H9 (cell line): Measurements from ENCODE around the gene SYNC. TPM values are rescaled to one million over a fixed set of nuclear protein-coding genes. Genes with fewer than 3 reads are reported as not detected.

Experiments used
- DNase-seq: peaks from one replicate; pipeline ENCODE4 v3.0.0-alpha.2; 2017
- H2AFZ ChIP-seq: one replicate; pipeline ENCODE4 v1.6.1; 2013; ENCODE audit warnings: mild to moderate bottlenecking, low read length, control low read depth, moderate library complexity
- H2AK5ac ChIP-seq: 2 replicates; pipeline ENCODE4 v1.6.1; 2013; ENCODE audit warnings: low read length, control low read depth, mixed read lengths; ENCODE audit not compliant: insufficient read length
- H2BK120ac ChIP-seq: one replicate; pipeline ENCODE4 v1.6.1; 2013; ENCODE audit warnings: low read depth, mild to moderate bottlenecking, low read length, control low read depth, inconsistent platforms; ENCODE audit not compliant: poor library complexity, severe bottlenecking
- H2BK12ac ChIP-seq: 2 replicates; pipeline ENCODE4 v1.6.1; 2013; ENCODE audit warnings: low read length, control low read depth, mixed read lengths, low read depth; ENCODE audit not compliant: insufficient read length
- H2BK15ac ChIP-seq: 2 replicates; pipeline ENCODE4 v1.6.1; 2013; ENCODE audit warnings: low read depth, low read length, control low read depth
- H2BK20ac ChIP-seq: one replicate; pipeline ENCODE4 v1.6.1; 2013; ENCODE audit warnings: low read depth, mild to moderate bottlenecking, low read length, control low read depth, inconsistent platforms; ENCODE audit not compliant: poor library complexity, severe bottlenecking
- H2BK5ac ChIP-seq: 2 replicates; pipeline ENCODE4 v1.6.1; 2013; ENCODE audit warnings: low read length, control low read depth, mixed read lengths; ENCODE audit not compliant: insufficient read length
- H3K14ac ChIP-seq: 2 replicates; pipeline ENCODE4 v1.6.1; 2013; ENCODE audit warnings: low read length, control low read depth; ENCODE audit not compliant: insufficient read depth
- H3K18ac ChIP-seq: 2 replicates; pipeline ENCODE4 v1.6.1; 2013; ENCODE audit warnings: low read depth, mild to moderate bottlenecking, mixed read lengths, low read length, control low read depth; ENCODE audit not compliant: insufficient read length
- H3K23ac ChIP-seq: 2 replicates; pipeline ENCODE4 v1.6.1; 2013; ENCODE audit warnings: low read length, control low read depth, mixed read lengths, low read depth; ENCODE audit not compliant: insufficient read length
- H3K23me2 ChIP-seq: 2 replicates; pipeline ENCODE4 v1.6.1; 2013; ENCODE audit warnings: low read depth, mild to moderate bottlenecking, mixed read lengths, low read length, control low read depth; ENCODE audit not compliant: insufficient read length, poor library complexity, severe bottlenecking
- H3K27ac ChIP-seq: 2 replicates; pipeline ENCODE4 v1.5.1; 2013; ENCODE audit warnings: low read length, control low read depth, mixed read lengths, low read depth; ENCODE audit not compliant: insufficient read length
- H3K27me3 ChIP-seq: 2 replicates; pipeline ENCODE4 v1.6.1; 2013; ENCODE audit warnings: low read length, control low read depth, inconsistent platforms; ENCODE audit not compliant: insufficient read depth
- H3K4ac ChIP-seq: 2 replicates; pipeline ENCODE4 v1.6.1; 2013; ENCODE audit warnings: low read depth, mild to moderate bottlenecking, control low read depth, inconsistent platforms, low read length, moderate library complexity
- H3K4me1 ChIP-seq: 2 replicates; pipeline ENCODE4 v1.6.1; 2013; ENCODE audit warnings: low read length, control low read depth, inconsistent platforms; ENCODE audit not compliant: insufficient read depth
- H3K4me2 ChIP-seq: 2 replicates; pipeline ENCODE4 v1.6.1; 2013; ENCODE audit warnings: low read length, control low read depth, mixed read lengths; ENCODE audit not compliant: insufficient read length, insufficient read depth
- H3K56ac ChIP-seq: 2 replicates; pipeline ENCODE4 v1.6.1; 2013; ENCODE audit warnings: low read depth, mild to moderate bottlenecking, mixed read lengths, low read length, control low read depth; ENCODE audit not compliant: insufficient read length
- H3K79me1 ChIP-seq: 2 replicates; pipeline ENCODE4 v1.6.1; 2013; ENCODE audit warnings: low read depth, mild to moderate bottlenecking, moderate library complexity, low read length, control low read depth, inconsistent platforms; ENCODE audit not compliant: insufficient read depth, poor library complexity, severe bottlenecking
- H3K79me2 ChIP-seq: 2 replicates; pipeline ENCODE4 v1.6.1; 2013; ENCODE audit warnings: low read length, control low read depth, inconsistent platforms; ENCODE audit not compliant: insufficient read depth
- H3K9ac ChIP-seq: 2 replicates; pipeline ENCODE4 v1.6.1; 2013; ENCODE audit warnings: low read length, control low read depth, mixed read lengths; ENCODE audit not compliant: insufficient read length; ENCODE audit errors: extremely low read depth
- H3K9me3 ChIP-seq: one replicate; pipeline ENCODE4 v1.6.1; 2013; ENCODE audit warnings: low read depth, low read length, inconsistent platforms; ENCODE audit not compliant: control insufficient read depth
- H3T11ph ChIP-seq: one replicate; pipeline ENCODE4 v1.6.1; 2013; ENCODE audit warnings: mild to moderate bottlenecking, low read length, control low read depth, inconsistent platforms
- H4K20me1 ChIP-seq: one replicate; pipeline ENCODE4 v1.6.1; 2013; ENCODE audit not compliant: control insufficient read depth, insufficient read length, insufficient read depth
- H4K5ac ChIP-seq: 2 replicates; pipeline ENCODE4 v1.6.1; 2013; ENCODE audit warnings: low read depth, mild to moderate bottlenecking, mixed read lengths, low read length, control low read depth; ENCODE audit not compliant: insufficient read length
- H4K8ac ChIP-seq: replicated peaks from 2 replicates; pipeline ENCODE4 v1.6.1; 2013; ENCODE audit warnings: low read length, control low read depth, mixed read lengths, low read depth; ENCODE audit not compliant: insufficient read length
- H4K91ac ChIP-seq: 2 replicates; pipeline ENCODE4 v1.6.1; 2013; ENCODE audit warnings: low read depth, mild to moderate bottlenecking, moderate library complexity, mixed read lengths, low read length, control low read depth; ENCODE audit not compliant: insufficient read length
- H3K27ac Mint-ChIP-seq, 3 experiments: 2 replicates in 2 of 3; 3 replicates in 1 of 3; pipeline ENCODE4 v1.8.0; 2020 to 2021; ENCODE audit warnings: mixed read lengths in 3 of 3, mild to moderate bottlenecking in 1 of 3, moderate library complexity in 1 of 3
- H3K27me3 Mint-ChIP-seq: 2 replicates; pipeline ENCODE4 v1.8.0; 2021; ENCODE audit warnings: low read depth, mild to moderate bottlenecking, moderate library complexity, mixed read lengths
- H3K36me3 Mint-ChIP-seq, 3 experiments: 2 replicates in 2 of 3; 3 replicates in 1 of 3; pipeline ENCODE4 v1.8.0; 2020 to 2021; ENCODE audit warnings: low read depth in 3 of 3, mixed read lengths in 3 of 3; ENCODE audit not compliant: insufficient read depth in 1 of 3
- H3K4me1 Mint-ChIP-seq, 2 experiments: 2 replicates each; pipeline ENCODE4 v1.8.0; 2020; ENCODE audit warnings: mixed read lengths in 2 of 2
- H3K4me3 Mint-ChIP-seq, 2 experiments: 2 replicates in 1 of 2; 3 replicates in 1 of 2; pipeline ENCODE4 v1.8.0; 2020 to 2021; ENCODE audit warnings: mild to moderate bottlenecking in 2 of 2, mixed read lengths in 2 of 2, moderate library complexity in 1 of 2
- H3K9me3 Mint-ChIP-seq, 2 experiments: 2 replicates in 1 of 2; 3 replicates in 1 of 2; pipeline ENCODE4 v1.8.0; 2020; ENCODE audit warnings: mild to moderate bottlenecking in 2 of 2, mixed read lengths in 2 of 2, moderate library complexity in 1 of 2
- CTCF ChIP-seq: fragments of 200-600 bp; sonication (generic); conservative IDR thresholded peaks from 3 replicates; pipeline ENCODE4 v1.8.0; 2021; ENCODE audit warnings: antibody characterized with exemption, mild to moderate bottlenecking
- WGBS: extraction: QIAGEN DNeasy Blood & Tissue Kit; methylation state at CpG from one replicate; pipeline ENCODE4 v1.1.7; 2013; ENCODE audit warnings: missing lambda C conversion rate, low lambda C conversion rate, mixed read lengths; ENCODE audit not compliant: insufficient read length; ENCODE audit errors: extremely low coverage; 5-methylcytosine and 5-hydroxymethylcytosine counted together
- total RNA-seq: library from RNA; stranded (reverse); gene quantifications from 2 replicates; pipeline ENCODE4 v1.2.1, GENCODE V29; 2021

The SYNC gene
- total RNA-seq, 1 experiment from 2014 or later: 0.15 TPM

DNA sequence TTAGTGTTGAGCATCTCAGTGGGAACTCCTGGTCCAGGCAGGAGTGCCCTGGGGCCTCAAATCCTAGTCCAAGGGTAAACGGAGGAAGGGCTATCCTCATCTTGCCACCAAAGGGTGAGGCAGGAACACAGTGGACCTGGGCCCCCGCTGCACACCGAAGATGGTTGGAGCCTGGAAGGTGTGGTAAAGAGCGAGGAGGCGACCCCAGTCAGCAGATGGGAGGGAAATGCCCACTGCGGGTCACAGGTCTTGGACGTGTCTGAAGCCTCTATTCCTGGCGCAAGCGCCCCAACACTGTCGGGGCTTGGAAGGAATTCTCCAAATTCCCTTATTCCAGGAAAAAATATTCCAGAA is 38.5 kb upstream of the SYNC start:
- WGBS: no CpG with 5 or more reads among the region's 10 CpGs
- no peak overlapping the region for H2BK12ac ChIP-seq

More for the DNA sequence above, 38.5 kb upstream of the SYNC start:
- no peak for DNase-seq
- Histone ChIP-seq H3K14ac (no peak overlapping the region), H3K18ac (no peak overlapping the region), H3K9ac (no peak overlapping the region), H3K23ac (no peak overlapping the region), H3K23me2 (peaks cover 3% of the 10 kb centered on the region), H4K5ac (no peak overlapping the region), H3K27me3 (no peaks in the 10 kb centered on the region; the same call in 1 of the 2 replicates), H2AK5ac (no peak overlapping the region), H3K4ac (no peak overlapping the region), H2BK20ac (no peak overlapping the region), H3K4me2 (peak overlapping the region; percentile 55), H3K9me3 (no peaks in the 10 kb centered on the region), H2AFZ (no peak overlapping the region), H4K91ac (no peak overlapping the region), H2BK15ac (no peak overlapping the region), H3T11ph (no peak overlapping the region), H2BK5ac (no peak overlapping the region), H3K79me2 (no peaks in the 10 kb centered on the region), H4K8ac (no peak overlapping the region), H4K20me1 (no peaks in the 10 kb centered on the region), H3K4me1 (peaks cover 3% of the 10 kb centered on the region; the same call in 1 of the 2 replicates), H2BK120ac (no peak overlapping the region), H3K27ac (no peak overlapping the region), H3K56ac (no peak overlapping the region), H3K79me1 (no peaks in the 10 kb centered on the region)
- no peaks in the 10 kb centered on the region for H3K9me3 Mint-ChIP-seq
- H3K4me1 Mint-ChIP-seq: peaks cover 40 to 47% of the 10 kb centered on the region in 2 experiments
- no peak for TF ChIP-seq CTCF
- H3K36me3 Mint-ChIP-seq: peaks cover 0 to 7% (median 3%) of the 10 kb centered on the region in 3 experiments; a peak in 4 of 7 replicates
- peaks cover 28% of the 10 kb centered on the region for H3K27me3 Mint-ChIP-seq
- H3K4me3 Mint-ChIP-seq: peak overlapping the region; percentile 75 to 92
- 0 out of 7 replicates have a peak overlapping the region, but pooled peaks of 1 of the 3 experiments have one; percentile 74 for H3K27ac Mint-ChIP-seq
